DOHH2 (cell line): ENCODE measurements around the gene TTC33.

Source experiments
- H3F3A ChIP-seq: fragments of 200-600 bp; sonication (generic), shearing (Covaris generic); 2 replicates; pipeline ENCODE4 v1.6.0; 2016; ENCODE audit warnings: antibody characterized with exemption, mild to moderate bottlenecking; ENCODE audit not compliant: control insufficient read depth, insufficient read depth
- H3K27ac ChIP-seq: fragments of 200-600 bp; sonication (generic); 2 replicates; pipeline ENCODE4 v1.5.1; 2014; ENCODE audit warnings: low read depth, mild to moderate bottlenecking, low read length, moderate library complexity
- H3K27me3 ChIP-seq: fragments of 200-600 bp; sonication (generic); 2 replicates; pipeline ENCODE4 v1.6.1; 2014; ENCODE audit warnings: mild to moderate bottlenecking, low read length, mixed read lengths; ENCODE audit not compliant: control insufficient read depth
- H3K36me3 ChIP-seq: fragments of 200-600 bp; sonication (generic); 2 replicates; pipeline ENCODE4 v1.6.1; 2014; ENCODE audit warnings: mild to moderate bottlenecking, low read length, moderate library complexity, mixed read lengths; ENCODE audit not compliant: control insufficient read depth
- H3K4me1 ChIP-seq: fragments of 200-600 bp; sonication (generic); 2 replicates; pipeline ENCODE4 v1.6.1; 2014; ENCODE audit warnings: mild to moderate bottlenecking, low read length, mixed read lengths; ENCODE audit not compliant: control insufficient read depth
- H3K4me2 ChIP-seq: fragments of 200-600 bp; sonication (generic); 2 replicates; pipeline ENCODE4 v1.6.0; 2014; ENCODE audit warnings: mild to moderate bottlenecking, low read length, moderate library complexity
- H3K4me3 ChIP-seq: fragments of 200-600 bp; sonication (generic); 2 replicates; pipeline ENCODE4 v1.5.1; 2014; ENCODE audit warnings: mild to moderate bottlenecking, low read length, mixed read lengths
- H3K79me2 ChIP-seq: fragments of 200-600 bp; sonication (generic); 2 replicates; pipeline ENCODE4 v1.6.1; 2014; ENCODE audit warnings: mild to moderate bottlenecking, low read length, mixed read lengths; ENCODE audit not compliant: control insufficient read depth
- H3K9me2 ChIP-seq: fragments of 200-600 bp; sonication (generic); replicated peaks from 2 replicates; pipeline ENCODE4 v1.6.1; 2014; ENCODE audit warnings: mild to moderate bottlenecking, low read length, mixed read lengths; ENCODE audit not compliant: control insufficient read depth
- H3K9me3 ChIP-seq: fragments of 200-600 bp; sonication (generic); 2 replicates; pipeline ENCODE4 v1.6.1; 2014; ENCODE audit warnings: antibody characterized with exemption, low read length, mixed read lengths; ENCODE audit not compliant: control insufficient read depth, insufficient read depth
- H4K20me1 ChIP-seq: fragments of 200-600 bp; sonication (generic); 2 replicates; pipeline ENCODE4 v1.6.0; 2014; ENCODE audit warnings: low read depth, mild to moderate bottlenecking, antibody characterized with exemption, low read length, moderate library complexity; ENCODE audit not compliant: control insufficient read depth, insufficient read depth
- CTCF ChIP-seq: fragments of 200-600 bp; sonication (generic); IDR thresholded peaks from one replicate; pipeline ENCODE4 v1.5.1; 2014; ENCODE audit warnings: antibody characterized with exemption, mild to moderate bottlenecking, low read depth, low read length; ENCODE audit not compliant: poor library complexity, severe bottlenecking
- EZH2phosphoT487 ChIP-seq: fragments of 200-600 bp; sonication (generic); IDR thresholded peaks from 2 replicates; pipeline ENCODE4 v1.6.1; 2017; ENCODE audit warnings: borderline replicate concordance, mild to moderate bottlenecking, antibody characterized with exemption, low read length, moderate library complexity, mixed read lengths

TTC33 gene

GRCh38 chr5:40554054-40554453 is 201.7 kb downstream of the TTC33 start:
- Histone ChIP-seq H3K79me2 (no peaks in the 10 kb centered on the region), H3K36me3 (no peaks in the 10 kb centered on the region), H3K9me3 (no peaks in the 10 kb centered on the region), H3K27me3 (no peaks in the 10 kb centered on the region), H4K20me1 (no peaks in the 10 kb centered on the region), H3F3A (no peaks in the 10 kb centered on the region), H3K4me1 (no peaks in the 10 kb centered on the region), H3K4me2 (no peak overlapping the region), H3K9me2 (no peaks in the 10 kb centered on the region), H3K4me3 (no peak overlapping the region), H3K27ac (no peak overlapping the region)
- TF ChIP-seq CTCF (no peak), EZH2phosphoT487 (no peak)

GRCh38 chr5:40552981-40553380 is 202.8 kb downstream of the TTC33 start:
- H3K9me3 ChIP-seq = no peaks in the 10 kb centered on the region
- no peak overlapping the region for H3K4me3 ChIP-seq
- no peaks in the 10 kb centered on the region for H3K36me3 ChIP-seq
- H3K27me3 ChIP-seq = no peaks in the 10 kb centered on the region
- no peak for TF ChIP-seq EZH2phosphoT487
- no peak for TF ChIP-seq CTCF
- no peaks in the 10 kb centered on the region for H3K79me2 ChIP-seq
- no peaks in the 10 kb centered on the region for H3K4me1 ChIP-seq
- no peaks in the 10 kb centered on the region for H4K20me1 ChIP-seq
- no peaks in the 10 kb centered on the region for H3K9me2 ChIP-seq
- no peak overlapping the region for H3K27ac ChIP-seq
- no peaks in the 10 kb centered on the region for H3F3A ChIP-seq
- no peak overlapping the region for H3K4me2 ChIP-seq

GRCh38 chr5:40551496-40552491 is 204.0 kb downstream of the TTC33 start:
- Histone ChIP-seq H3K79me2 (no peaks in the 10 kb centered on the region), H3K9me2 (no peaks in the 10 kb centered on the region), H4K20me1 (no peaks in the 10 kb centered on the region), H3K4me2 (no peak overlapping the region), H3K36me3 (no peaks in the 10 kb centered on the region), H3K27me3 (no peaks in the 10 kb centered on the region), H3F3A (no peaks in the 10 kb centered on the region), H3K4me3 (no peak overlapping the region), H3K4me1 (no peaks in the 10 kb centered on the region), H3K27ac (no peak overlapping the region), H3K9me3 (no peaks in the 10 kb centered on the region)
- no peak for TF ChIP-seq EZH2phosphoT487
- TF ChIP-seq CTCF = no peak
